WTC11 (cell line): ENCODE data around the gene SYPL1.

Source experiments
- ATF3 ChIP-seq: sonication (generic); formaldehyde crosslinking; conservative IDR thresholded peaks from 2 replicates; pipeline ENCODE4 v1.8.1; 2022; ENCODE audit warnings: mild to moderate bottlenecking, missing genetic modification reagents
- ATF6 ChIP-seq: sonication (generic); formaldehyde crosslinking; IDR thresholded peaks from 2 replicates; pipeline ENCODE4 v1.8.1; 2023; ENCODE audit warnings: mild to moderate bottlenecking, missing genetic modification reagents
- CBFB ChIP-seq: sonication (generic); formaldehyde crosslinking; IDR thresholded peaks from 2 replicates; pipeline ENCODE4 v1.8.1; 2022; ENCODE audit warnings: mild to moderate bottlenecking, low read depth, missing genetic modification reagents
- CREM ChIP-seq: sonication (generic); formaldehyde crosslinking; IDR thresholded peaks from 2 replicates; pipeline ENCODE4 v1.8.1; 2022; ENCODE audit warnings: mild to moderate bottlenecking, missing genetic modification reagents, moderate library complexity
- CTCF ChIP-seq: fragments of 200-600 bp; IDR thresholded peaks from 2 replicates; pipeline ENCODE4 v1.8.0; 2022; ENCODE audit warnings: antibody characterized with exemption
- E2F4 ChIP-seq: sonication (generic); formaldehyde crosslinking; IDR thresholded peaks from 2 replicates; pipeline ENCODE4 v1.8.1; 2022; ENCODE audit warnings: low read depth, mild to moderate bottlenecking, moderate library complexity, missing genetic modification reagents, borderline replicate concordance
- MAX ChIP-seq: sonication (generic); formaldehyde crosslinking; IDR thresholded peaks from 2 replicates; pipeline ENCODE4 v1.8.0; 2022; ENCODE audit warnings: mild to moderate bottlenecking, missing genetic modification reagents
- MXD4 ChIP-seq: fragments of 250-450 bp; sonication (Bioruptor Pico); IDR thresholded peaks from 2 replicates; pipeline ENCODE4 v1.8.0; 2021; ENCODE audit warnings: mild to moderate bottlenecking, moderate library complexity, borderline replicate concordance
- NFATC4 ChIP-seq: fragments of 250-450 bp; sonication (Bioruptor Pico); IDR thresholded peaks from 2 replicates; pipeline ENCODE4 v1.9.0; 2021; ENCODE audit warnings: mild to moderate bottlenecking
- NR2C2 ChIP-seq: sonication (generic); formaldehyde crosslinking; IDR thresholded peaks from 2 replicates; pipeline ENCODE4 v1.8.0; 2022; ENCODE audit warnings: mild to moderate bottlenecking, missing genetic modification reagents
- SMAD4 ChIP-seq: sonication (generic); formaldehyde crosslinking; IDR thresholded peaks from 2 replicates; pipeline ENCODE4 v1.8.0; 2022; ENCODE audit warnings: mild to moderate bottlenecking, missing genetic modification reagents
- TCF7 ChIP-seq: sonication (generic); formaldehyde crosslinking; IDR thresholded peaks from 2 replicates; pipeline ENCODE4 v1.8.0; 2022; ENCODE audit warnings: mild to moderate bottlenecking, low read depth, missing genetic modification reagents, moderate library complexity
- ZNF138 ChIP-seq: sonication (generic); formaldehyde crosslinking; conservative IDR thresholded peaks from 2 replicates; pipeline ENCODE4 v1.8.1; 2022; ENCODE audit warnings: mild to moderate bottlenecking, moderate library complexity, missing genetic modification reagents

GRCh38 chr7:106152313-106152665, 40.2 kb upstream of the SYPL1 start:
- TF ChIP-seq CTCF = no peak
- TF ChIP-seq NR2C2 (CRISPR knock-in tag) = no peak
- TF ChIP-seq NFATC4 = no peak
- no peak for TF ChIP-seq MAX (CRISPR knock-in tag)
- no peak for TF ChIP-seq CREM (CRISPR knock-in tag)
- no peak for TF ChIP-seq CBFB
- TF ChIP-seq SMAD4 = no peak
- TF ChIP-seq ZNF138 (CRISPR knock-in tag) = no peak
- no peak for TF ChIP-seq ATF6 (CRISPR knock-in tag)
- TF ChIP-seq MXD4 (CRISPR knock-in tag) = no peak
- TF ChIP-seq TCF7 (CRISPR knock-in tag) = no peak
- no peak for TF ChIP-seq E2F4
- no peak for TF ChIP-seq ATF3 (CRISPR knock-in tag)
